SW 1271 (cell line): Measurements from ENCODE around the gene SLIRP.
A peak's percentile ranks its signal among the peaks of the same experiment; 100 is the strongest.
"Not testable (repeated sequence)": the region's sequence is repeated elsewhere in the genome, so short reads cannot be mapped to it uniquely, and the experiment has no call there.

ENCODE experiments used
- DNase-seq, 2 experiments: peaks; one replicate each; lab custom pipeline; 2025; lab: John Stamatoyannopoulos, UW

SLIRP gene

DNA sequence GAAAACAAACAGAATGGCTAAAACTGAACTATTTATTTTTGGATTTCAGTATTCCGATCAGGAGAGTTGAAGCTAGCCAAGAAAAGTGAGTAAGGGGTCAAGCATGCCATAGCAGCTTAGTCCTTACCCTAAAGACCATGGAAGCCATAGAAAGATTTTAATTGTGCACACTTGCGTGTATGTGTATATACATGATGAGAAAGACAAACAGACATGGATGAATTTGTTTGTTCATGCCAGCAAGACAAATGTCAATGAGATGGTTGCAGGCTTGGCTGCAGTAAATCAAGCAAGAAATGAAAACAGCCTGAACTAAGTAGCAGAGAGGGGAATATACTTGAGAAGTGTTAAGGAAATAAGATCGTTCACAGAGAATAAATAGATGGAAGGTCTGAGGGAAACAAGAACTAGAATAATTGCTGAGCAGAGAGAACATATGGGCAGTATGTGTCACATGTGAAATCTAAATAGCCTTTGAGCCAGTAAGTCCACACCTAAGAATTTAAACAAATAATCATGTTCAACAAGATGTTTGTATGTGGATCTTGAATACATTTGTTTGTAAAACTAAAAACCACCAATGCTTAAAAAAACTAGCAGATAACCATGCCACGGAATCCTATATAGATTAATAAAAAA lies 38.3 kb downstream of the SLIRP start:
- no peak for DNase-seq

DNA sequence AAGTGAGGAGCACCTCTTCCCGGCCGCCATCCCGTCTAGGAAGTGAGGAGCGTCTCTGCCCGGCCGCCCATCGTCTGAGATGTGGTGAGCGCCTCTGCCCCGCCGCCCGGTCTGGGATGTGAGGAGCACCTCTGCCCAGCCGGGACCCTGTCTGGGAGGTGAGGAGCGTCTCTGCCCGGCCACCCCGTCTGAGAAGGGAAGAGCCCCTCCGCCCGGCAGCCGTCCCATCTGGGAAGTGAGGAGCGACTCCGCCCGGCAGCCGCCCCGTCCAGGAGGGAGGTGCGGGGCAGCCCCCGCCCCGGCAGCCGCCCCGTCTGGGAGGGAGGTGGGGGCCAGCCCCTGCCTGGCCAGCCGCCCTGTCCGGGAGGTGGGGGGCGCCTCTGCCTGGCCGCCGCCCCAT lies 39.5 kb downstream of the SLIRP start:
- not testable (repeated sequence) for DNase-seq

DNA sequence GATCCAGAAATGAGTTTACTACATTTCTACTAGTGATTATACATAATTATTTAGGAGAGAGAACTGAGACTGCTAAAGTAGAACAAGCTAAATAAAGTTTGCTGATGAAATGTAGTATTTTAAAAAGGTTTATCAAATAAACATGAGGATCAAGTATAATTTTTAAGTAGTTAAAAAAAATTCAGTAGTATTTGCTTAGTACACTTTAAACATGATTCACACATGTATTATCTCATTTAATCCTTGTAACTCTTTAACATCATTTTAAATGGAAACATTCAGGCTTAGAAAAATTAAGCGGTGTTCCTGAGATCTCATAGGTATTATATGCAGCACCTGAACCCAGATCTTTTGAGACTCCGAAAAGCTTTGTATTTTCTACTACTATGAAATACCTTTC lies 44.4 kb downstream of the SLIRP start:
- DNase-seq: no peak

DNA sequence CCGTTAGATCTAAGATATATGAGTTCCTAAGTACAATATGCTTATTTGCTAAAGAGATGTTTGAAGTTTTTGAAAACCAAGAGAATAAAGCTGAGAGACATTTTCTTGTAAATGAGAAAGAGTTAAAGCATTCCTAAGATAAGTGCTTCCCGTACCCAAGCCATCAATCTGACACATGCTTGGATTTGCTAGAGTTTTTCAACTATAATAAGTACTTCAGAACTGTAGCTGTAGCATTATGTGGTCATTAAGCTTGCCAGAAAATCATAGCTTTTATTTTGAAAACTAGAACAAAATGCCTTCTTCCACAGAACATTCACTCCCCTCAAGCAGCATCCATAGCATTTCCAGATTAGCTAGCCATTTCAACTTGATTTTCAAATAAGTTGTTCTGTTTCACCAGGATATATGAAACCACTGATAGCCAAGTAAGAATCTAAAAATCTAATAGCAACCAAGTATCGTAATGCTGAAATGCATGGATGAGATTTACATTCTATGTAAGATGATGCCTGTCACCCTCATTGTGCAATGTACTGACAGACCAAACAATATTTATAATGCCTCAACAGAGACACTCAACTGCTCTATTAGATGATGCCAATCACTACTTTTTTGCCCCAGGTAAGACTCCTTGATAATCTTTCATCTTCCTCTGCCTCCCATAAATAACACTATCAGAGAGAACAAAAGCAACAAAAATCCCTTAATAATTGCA lies 45.1 kb downstream of the SLIRP start:
- DNase-seq: no peak

DNA sequence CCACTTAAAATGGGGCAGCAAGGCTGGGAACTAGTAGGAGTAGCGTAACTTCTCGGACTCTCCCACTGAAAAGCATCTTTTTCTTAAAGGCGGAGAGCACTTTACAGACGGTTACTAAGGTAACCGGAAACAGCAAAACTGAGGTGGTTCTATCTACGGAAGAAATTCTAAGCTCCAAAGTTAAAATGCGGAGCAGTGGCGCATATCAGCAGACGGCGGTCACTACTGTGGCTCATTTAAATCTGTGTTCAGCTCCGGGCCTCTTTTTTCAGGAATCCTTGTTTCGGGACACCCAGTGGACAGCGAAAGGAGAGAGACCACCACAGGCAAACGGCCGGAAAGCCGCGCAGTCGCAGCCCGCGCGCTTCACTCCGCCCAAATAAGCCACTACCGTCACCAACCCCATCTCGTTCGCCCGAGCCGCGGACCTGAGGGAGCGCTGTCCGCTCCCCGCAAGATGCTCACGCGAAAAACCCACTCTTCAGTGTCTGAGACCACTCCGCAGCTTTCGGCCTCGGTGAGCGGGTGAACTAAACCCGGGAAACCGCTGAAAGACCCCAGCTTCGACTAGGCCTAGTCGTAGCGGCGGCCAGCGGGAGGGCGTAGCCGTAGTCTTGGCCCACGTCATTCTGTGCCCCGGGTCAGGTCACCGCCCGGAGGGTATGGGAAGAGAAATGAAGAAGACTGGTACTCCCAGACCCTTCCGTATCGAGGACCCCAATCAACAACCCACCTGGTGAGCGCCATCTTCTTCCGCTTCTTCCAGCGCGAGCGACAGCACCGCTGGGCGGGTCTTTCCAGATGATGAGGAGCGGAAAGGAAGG lies 52.7 kb downstream of the SLIRP start, which contains the start of gene SNW1:
TSS of gene SNW1 (minus strand) at position 776 of the 824 bp plus-strand sequence. CDS start at position 747, 29 bp downstream.
- peak; percentile 83 to 95 for DNase-seq

DNA sequence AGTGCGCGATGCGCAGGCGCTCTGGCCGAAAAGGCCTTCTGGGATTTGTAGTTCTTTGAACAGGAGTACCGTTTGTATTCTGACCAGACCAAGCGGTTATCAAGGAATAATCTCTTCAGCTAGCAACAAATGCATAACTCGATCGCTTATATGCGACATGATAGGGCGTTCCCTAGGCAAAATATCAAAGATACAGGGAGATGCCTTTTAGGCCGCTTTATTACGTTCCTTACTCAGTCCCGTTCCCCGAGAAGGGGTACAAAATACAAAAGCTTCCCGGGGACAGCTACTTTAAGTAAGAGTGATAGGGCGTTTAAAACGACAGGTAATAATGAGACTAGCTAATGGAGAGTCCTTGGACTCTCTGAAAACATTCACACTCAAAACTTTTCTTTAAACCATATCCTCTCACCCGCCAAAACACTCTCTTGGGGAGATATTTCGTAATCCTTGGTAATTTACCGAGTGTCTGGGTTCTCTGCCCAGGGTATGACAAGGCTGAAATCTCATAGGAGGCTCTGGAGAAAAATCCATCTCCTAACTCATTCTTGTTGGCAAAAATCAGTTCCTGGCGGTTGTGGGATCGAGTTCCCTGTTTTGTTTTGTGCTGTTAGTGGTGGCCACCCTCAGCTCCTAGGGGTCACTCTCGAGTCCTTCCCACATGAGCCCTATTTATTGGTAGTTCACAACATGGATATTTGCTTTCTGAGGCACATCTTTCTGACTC lies 53.5 kb downstream of the SLIRP start:
- DNase-seq: peak in 1 of 2 experiments; percentile 46

DNA sequence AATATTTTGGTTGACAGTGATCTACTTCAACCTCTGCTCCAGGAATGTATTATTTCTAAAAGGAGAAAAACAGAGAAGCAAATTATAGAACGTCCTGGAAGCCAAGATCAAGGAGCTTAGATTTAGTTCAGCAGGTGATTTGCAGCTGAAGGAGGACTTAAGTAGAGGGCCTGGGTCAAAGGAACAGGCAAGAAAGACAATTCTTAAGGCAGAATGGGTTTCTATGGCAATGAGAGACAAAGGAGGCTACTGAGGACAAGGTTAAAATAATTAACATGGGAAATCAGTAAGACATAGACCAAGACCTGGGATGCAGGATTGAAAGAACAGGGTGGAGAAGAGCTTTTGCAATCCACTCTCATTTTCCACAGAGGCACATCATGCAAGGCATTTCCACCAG lies 55.4 kb downstream of the SLIRP start:
- DNase-seq: no peak

DNA sequence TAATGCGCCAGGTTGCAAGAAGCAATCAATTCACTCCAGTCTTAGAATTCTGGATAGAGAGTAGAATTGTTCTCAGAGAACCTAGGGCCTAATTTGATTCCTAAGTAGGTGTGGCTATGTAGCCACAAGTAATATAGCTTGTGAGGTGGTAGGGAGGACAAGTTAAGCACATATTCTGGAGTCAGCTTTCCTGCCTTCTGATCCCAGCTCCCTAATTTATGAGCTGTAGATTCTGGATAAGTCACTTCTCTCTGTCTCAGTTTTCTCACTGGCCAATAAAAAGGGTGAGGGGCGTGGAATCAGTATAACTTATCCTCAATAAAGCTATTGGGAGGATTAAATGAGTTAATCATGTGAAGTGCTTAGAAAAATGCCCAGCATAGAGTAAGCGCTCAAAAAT lies 56.1 kb downstream of the SLIRP start:
- DNase-seq: no peak
